T47D (cell line): ENCODE data around the gene CTNNAL1.

Experiments
- DNase-seq, 2 experiments: peaks; one replicate each; pipeline versions ENCODE4 v3.0.0 to v3.0.0-alpha.2; 2011 to 2012; ENCODE audit warnings: low read depth in 1 of 2, low spot score in 1 of 2
- JUND ChIP-seq: IDR thresholded peaks from 2 replicates; pipeline ENCODE4 v1.6.1; 2012; ENCODE audit warnings: low read depth
- in situ Hi-C: cut with HindIII; loops from 2 replicates; pipeline ENCODE4 v1.10.0; 2016; ENCODE audit warnings: low sequenced_read_pairs, low pct_unique_long_range_greater_than_20kb

The CTNNAL1 gene

DNA sequence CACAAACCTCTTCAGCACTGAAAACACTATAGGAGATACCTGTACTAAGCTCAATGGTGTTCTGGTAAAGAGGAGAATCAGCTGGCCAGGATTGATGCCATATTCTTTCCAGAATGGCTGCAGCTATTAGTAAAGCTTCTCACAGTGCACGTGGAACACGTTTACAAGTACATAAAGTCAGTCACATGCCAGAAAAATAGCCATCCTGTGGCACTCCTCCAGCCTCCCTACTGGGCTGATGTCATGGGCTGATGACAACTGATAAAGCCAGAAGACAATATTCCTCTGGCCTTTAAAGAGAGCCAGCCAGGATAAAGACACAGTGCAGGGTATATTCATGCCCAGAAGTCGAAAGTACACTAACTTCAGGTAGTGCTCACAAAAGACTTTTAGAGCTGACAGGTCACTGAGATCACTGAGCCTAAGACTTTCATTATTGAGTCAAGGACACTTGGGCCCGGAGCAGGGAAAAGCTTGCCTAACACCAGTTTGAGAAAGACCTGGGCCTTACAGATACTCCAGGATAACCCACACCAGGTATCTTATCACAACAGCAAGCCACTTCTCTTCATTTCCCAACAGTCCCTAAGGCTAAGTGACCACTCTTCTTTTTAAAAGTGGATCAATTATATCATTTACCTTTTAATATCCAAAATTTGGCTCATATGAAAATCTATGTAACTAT is 49.7 kb downstream of the CTNNAL1 start:
- no peak for TF ChIP-seq JUND
- peak in 1 of 2 experiments; percentile 61 for DNase-seq
- in situ Hi-C loops: no loop called here

DNA sequence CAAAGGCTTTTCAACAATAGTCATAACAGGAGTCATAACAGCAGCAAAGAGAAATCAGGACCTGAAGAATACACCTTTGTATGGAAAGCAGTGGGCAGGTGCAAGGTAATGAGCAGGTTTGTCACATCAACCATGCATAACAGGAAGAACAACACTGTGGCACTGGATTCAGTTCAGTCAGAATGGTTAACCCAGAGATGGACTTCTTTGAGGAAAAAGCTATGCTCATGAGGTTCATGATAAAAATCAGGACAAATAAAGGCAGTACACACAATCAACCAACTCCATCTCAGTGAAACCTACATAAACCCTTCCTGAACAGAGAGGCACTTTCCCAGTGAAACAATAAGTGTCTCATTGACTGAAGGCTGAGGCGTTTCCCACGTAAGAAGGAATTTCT is 52.1 kb downstream of the CTNNAL1 start:
- in situ Hi-C loops: no loop called here
- DNase-seq: peak; percentile 22 to 84
- TF ChIP-seq JUND: no peak

DNA sequence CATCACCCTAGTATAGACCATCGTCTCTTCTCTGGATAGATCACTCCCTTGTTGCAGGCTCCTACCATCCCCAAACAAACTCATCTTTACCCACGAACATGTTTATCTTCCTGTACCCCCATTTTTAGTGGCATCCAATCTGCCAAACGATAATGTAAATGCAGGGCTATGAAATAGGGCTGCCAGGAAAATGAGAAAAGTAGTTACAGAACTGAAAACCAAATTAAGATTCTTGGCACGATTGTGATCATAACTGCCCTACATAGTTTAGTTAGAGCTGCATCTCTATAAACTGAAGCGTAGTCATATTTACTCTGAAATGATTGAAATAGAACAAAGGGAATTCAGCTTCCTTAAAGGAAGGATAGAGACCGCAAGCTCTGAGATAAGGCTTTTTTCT is 53.0 kb downstream of the CTNNAL1 start:
- no peak for TF ChIP-seq JUND
- in situ Hi-C loops: no loop called here

DNA sequence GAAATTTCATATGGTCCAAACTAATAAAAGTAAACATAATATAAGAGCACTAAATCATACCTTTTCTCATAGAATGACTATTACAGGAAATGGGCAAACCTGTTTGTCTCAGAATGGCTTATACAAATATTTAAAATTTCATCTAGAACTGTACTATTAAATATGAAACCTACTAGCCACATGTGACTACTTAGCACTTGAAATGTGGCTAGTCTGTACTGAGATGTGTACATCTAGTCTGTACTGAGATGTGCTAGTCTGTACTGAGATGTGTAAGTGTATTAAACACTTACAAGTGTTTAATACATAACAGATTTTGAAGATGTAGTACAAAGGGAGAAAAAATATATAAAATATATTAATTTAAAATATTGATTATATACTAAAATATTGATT is 56.7 kb downstream of the CTNNAL1 start:
- in situ Hi-C loops: no loop called here
- TF ChIP-seq JUND: no peak
- peak in 1 of 2 experiments; percentile 19 for DNase-seq

More for the DNA sequence above, 53.0 kb downstream of the CTNNAL1 start:
- no peak for DNase-seq

DNA sequence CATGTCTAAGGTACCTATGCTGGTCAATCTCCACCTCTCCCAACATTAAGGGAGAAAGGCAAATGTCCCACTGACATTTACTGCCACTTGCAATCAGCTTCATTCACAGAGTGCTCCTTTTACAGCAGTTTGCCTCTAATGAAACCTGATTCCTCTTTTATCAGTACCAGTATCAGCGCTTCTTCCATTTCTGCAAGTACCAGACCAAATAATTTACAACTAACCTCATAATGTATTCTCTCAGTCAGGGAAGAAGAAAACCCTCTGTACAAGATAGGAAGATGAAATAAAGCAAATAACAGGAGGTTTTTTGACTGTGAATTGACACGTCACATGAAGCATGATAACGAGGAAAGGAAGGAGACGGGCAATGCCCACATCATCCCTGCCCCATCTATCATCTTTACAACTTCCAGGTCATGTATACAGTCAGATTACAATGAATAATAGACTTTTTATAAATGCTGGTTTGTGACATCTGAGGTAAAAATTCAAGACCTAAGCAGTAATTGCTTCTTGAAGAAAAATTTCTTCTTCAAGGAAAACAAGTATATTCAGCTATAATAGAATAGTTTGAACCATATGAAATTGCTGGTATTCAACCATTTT is 57.2 kb downstream of the CTNNAL1 start:
- DNase-seq: no peak
- TF ChIP-seq JUND: no peak
- in situ Hi-C loops: no loop called here

DNA sequence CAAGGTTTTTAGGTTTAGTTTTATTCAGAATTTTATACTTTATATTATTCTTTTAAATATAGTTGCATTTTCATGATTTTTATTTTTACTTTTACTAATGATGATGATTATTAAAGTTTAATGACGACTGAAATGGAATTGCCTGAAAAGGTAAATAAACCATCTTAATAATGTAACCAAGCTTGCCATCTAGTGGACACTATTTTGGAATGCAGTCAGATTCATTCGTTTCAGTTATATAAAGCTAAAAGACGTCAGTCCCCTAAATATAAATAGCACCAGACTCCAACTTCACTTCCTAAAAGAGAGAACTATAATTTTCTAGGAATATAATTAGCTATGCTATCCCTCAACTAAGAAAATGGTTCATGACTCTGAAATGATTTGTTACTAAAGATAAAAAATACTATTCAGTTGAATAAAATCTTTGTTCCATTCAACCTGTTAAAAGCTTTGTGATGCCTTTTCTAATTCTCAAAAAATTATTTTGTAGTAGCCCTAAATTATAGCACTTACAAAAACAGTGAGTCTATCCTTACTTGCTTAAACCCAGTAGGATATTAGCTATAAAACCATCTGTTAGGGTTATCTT is 59.2 kb downstream of the CTNNAL1 start:
- in situ Hi-C loops: no loop called here
- TF ChIP-seq JUND: no peak

DNA sequence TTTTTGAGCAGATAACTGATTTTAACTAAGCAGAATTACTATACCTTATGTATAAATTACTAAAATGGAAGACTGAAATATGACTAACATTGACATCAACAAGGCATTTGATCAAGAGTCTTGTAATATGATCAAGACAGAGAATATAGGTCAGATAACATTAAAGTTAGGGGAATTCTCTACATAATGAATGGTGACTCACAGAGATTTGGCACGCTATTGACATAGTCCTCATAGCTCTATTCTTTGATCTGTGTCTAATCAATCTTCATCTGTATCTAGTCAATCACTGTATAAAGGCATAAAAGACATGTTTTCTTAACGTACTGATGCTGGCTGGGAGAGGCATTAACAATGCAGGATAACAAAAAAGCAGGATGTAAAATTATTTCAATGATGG is 61.7 kb downstream of the CTNNAL1 start:
- no peak for TF ChIP-seq JUND
- no peak for DNase-seq
- in situ Hi-C loops: no loop called here

More for the DNA sequence above, 59.2 kb downstream of the CTNNAL1 start:
- peak; percentile 33 to 67 for DNase-seq

DNA sequence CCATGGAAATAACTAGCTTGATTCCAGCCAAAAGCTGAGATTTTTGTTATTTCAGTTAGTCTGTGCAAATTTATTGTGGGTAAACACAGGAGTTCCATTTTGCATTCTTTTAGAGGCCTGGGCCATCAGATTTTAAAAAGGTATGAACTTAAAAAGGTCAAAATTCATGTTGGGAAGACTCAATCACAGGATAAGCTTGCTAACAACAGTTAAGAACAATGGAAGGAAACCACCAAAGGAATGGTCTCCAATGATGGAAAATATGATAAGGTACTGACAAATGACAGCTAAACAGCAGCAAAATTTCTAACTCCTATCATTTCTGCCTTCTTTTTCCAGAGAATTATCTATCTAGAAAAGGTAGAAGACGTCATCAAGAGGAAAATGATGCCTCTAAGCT is 63.1 kb downstream of the CTNNAL1 start:
- no peak for DNase-seq
- in situ Hi-C loops: no loop called here
- no peak for TF ChIP-seq JUND

DNA sequence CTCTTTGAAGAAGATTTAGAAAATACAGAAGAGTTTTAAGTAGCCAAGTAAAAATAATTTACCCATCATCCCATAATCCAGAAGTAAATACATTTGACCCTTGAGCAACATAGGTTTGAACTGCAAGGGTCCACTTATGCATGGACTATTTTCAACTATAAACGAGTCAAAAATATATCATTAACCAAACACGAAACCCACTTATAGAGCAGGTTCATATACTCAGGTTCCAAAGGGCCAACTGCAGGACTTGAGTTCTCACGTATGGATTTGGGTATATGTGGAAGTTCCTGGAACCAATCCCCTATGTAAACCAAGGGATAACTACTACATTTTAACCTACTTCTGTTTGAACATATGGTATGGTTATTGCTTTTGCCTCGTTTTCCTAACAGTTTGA is 73.3 kb downstream of the CTNNAL1 start:
- in situ Hi-C loops: no loop called here
- no peak for DNase-seq
- TF ChIP-seq JUND: no peak

DNA sequence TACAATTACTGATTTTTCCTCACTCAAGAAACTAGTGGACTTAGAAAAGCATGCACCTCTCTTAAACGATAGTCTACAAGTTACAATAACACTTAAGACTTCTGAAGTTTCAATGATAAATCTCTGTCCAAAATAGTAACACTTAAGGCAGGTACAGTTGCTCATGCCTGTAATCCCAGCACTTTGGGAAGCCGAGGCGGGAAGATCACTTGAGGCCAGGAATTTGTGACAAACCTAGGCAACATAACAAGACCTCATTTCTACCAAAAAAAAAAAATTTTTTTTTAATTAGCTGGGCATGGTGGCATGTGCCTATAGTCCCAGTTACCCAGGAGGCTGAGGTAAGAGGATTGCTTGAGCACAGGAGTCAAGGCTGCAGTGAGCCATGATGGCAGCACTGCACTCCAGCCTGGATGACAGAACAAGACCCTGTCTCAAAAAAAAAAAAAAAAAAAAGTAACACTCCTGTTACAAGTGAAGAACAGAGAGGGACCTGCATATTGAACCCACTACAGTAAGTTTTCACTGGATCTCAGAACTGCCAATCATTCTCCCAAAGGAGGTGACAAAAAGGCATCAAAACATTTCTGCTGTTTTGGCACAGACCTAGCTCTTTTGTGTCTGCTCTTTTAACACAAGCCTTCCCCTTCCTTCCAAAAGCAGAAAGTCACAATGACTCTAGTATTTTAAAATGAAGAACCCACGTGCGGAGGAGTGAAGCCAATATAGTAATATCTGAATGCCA is 75.6 kb downstream of the CTNNAL1 start:
- DNase-seq: no peak
- TF ChIP-seq JUND: no peak
- in situ Hi-C loops: no loop called here

DNA sequence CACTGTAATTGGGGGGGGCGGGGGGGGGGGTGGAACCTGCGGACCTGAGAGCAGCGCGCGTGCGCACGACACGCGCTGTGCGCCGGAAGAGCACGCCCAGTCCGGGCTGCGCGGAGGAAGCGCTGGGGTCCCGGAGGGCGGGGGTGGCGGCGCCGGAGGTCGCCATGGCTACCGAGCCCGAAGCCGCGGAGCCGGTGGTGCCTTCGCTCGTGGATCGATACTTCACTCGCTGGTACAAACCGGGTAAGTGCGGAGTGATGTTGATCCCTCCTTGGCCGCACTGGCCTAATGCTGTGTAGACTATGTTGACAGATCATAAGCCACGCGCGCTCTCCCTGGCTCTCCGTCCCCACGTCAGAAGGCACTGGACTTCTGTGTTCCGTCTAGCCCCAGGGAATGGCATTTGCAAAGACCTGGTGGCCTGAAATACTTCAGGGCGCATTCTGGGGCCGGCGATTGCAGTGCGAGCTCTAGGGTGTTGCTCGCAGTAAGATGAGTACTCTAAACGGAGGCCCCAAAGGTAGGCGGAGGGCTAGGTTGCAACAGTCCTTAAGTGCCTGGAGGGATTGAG is 78.9 kb downstream of the CTNNAL1 start, which contains the start of gene ABITRAM:
Gene ABITRAM, plus strand, starts transcription at position 78 of the 571 bp plus-strand sequence. Its CDS starts 87 bp downstream, at position 165.
- in situ Hi-C loops: no loop called here
- peak; percentile 89 to 91 for DNase-seq
- TF ChIP-seq JUND: no peak

DNA sequence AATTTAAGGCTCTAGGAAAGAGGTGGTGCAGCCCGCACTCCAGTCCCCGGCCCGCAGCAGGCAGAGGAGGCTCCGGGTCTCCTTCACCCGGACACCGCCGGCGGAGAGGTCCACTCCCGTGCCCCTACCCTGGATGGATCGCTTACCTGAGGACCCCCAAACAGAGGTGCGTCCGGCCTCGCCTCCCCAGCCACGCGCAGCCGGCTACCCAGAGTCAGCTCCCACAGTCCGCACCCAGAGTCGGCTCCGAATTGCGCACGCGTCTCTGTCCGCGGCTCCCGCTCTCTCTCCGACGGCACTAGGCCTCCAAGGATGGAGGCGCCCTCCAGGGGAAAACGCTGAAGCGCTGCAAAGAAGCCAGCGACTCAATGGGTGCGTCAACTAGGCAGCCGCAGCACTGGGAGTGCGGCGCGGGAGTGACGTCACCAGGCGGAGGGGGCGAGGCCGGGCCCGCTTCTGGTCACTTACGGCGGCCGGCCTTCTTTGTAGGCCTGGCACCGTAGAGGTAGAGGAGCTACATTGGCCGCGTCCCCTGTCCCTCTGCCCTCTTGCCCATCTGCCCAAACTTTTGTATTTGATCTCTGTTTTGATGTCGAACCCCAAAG is 79.5 kb downstream of the CTNNAL1 start, which contains the start of gene ELP1:
Gene ELP1, minus strand, starts transcription at position 407 of the 605 bp plus-strand sequence. CDS start 2,978 bp downstream, outside the sequence.
- no peak for TF ChIP-seq JUND
- peak; percentile 94 to 96 for DNase-seq
- in situ Hi-C loops: no loop called here
